Left ventricle myocardium superior (tissue), 1 donor: ENCODE measurements around the gene VWCE. TPM values are rescaled to one million over a fixed set of nuclear protein-coding genes. Genes with fewer than 3 reads are reported as not detected.
A peak's percentile ranks its signal among the peaks of the same experiment; 100 is the strongest.

ENCODE experiments used
- ATAC-seq: fragments of 200-7000 bp; cut with Tn5 transposase; one replicate; pipeline ENCODE4 v1.9.1; 2020; ENCODE audit warnings: mild to moderate bottlenecking, moderate library complexity
- DNase-seq: peaks from one replicate; pipeline ENCODE4 v3.0.0-alpha.2; 2020
- intact Hi-C: fragments of 100-400 bp; cut with micrococcal nuclease; formaldehyde crosslinking; loops from one replicate; pipeline ENCODE4 v1.11.0; 2022
- long read RNA-seq: library from polyadenylated mRNA; unstranded; transcript quantifications from one replicate; pipeline ENCODE4 v2.0.0, GENCODE V29; 2021
- total RNA-seq: library from RNA; stranded (reverse); fragmentation: NEBNext Ultra II Directional; extraction: Animal tissue kit (Norgen Biotek cat#: 25700); gene quantifications from one replicate; pipeline ENCODE4 v1.2.1, GENCODE V29; 2021
- donor health status: DM: no; HTN: yes; CAD: no; lungs with severe emphysema.

The VWCE gene
- total RNA-seq = 0.94 TPM
- long read RNA-seq, partial matches to known transcripts = 1 of 2 reads
- long read RNA-seq, other reads (novel, unspliced or antisense) = 1 of 2 reads

GRCh38 chr11:61294717-61295595, at the start of gene VWCE:
Gene VWCE (minus strand): TSS chr11:61295316. CDS start chr11:61295037, 279 bp downstream.
- peak; percentile 73 for DNase-seq
- intact Hi-C loops = no loop called here

GRCh38 chr11:61343792-61344745, 49.0 kb upstream of the VWCE start:
- ATAC-seq (no peak), DNase-seq (no peak)
- intact Hi-C loops = no loop called here

More at GRCh38 chr11:61294717-61295595, at the start of gene VWCE:
- ATAC-seq = peak; percentile 77

GRCh38 chr11:61342207-61342803, 47.2 kb upstream of the VWCE start:
- no peak for DNase-seq
- ATAC-seq = no peak
- intact Hi-C loops = no loop called here

- no peak for DNase-seq
- intact Hi-C loops = no loop called here
- no peak for ATAC-seq
Observed at GRCh38 chr11:61341706-61342105, 46.6 kb upstream of the VWCE start.

- intact Hi-C loops = no loop called here
- DNase-seq (no peak), ATAC-seq (no peak)
Observed at GRCh38 chr11:61340979-61341378, 45.9 kb upstream of the VWCE start.

GRCh38 chr11:61339490-61339878, 44.4 kb upstream of the VWCE start:
- ATAC-seq = no peak
- intact Hi-C loops = no loop called here
- DNase-seq = no peak

GRCh38 chr11:61338783-61339489, 43.8 kb upstream of the VWCE start:
- DNase-seq (no peak), ATAC-seq (no peak)
- intact Hi-C loops = no loop called here

GRCh38 chr11:61337706-61338470, 42.8 kb upstream of the VWCE start:
- intact Hi-C loops = loop anchor here (2.0 kb wide), 1 partner anchor 47 kb away; no protein-coding TSS in a partner anchor
- ATAC-seq = no peak
- no peak for DNase-seq

- peak; percentile 86 for DNase-seq
- ATAC-seq = peak; percentile 58
- intact Hi-C loops = loop anchor here (2.0 kb wide), 1 partner anchor 48 kb away; no protein-coding TSS in a partner anchor
Observed at GRCh38 chr11:61336171-61336935, 41.2 kb upstream of the VWCE start.

GRCh38 chr11:61335355-61335710, 40.2 kb upstream of the VWCE start:
- intact Hi-C loops = no loop called here
- no peak for ATAC-seq
- DNase-seq = no peak

GRCh38 chr11:61334434-61335354, 39.6 kb upstream of the VWCE start:
- ATAC-seq (no peak), DNase-seq (no peak)
- intact Hi-C loops = no loop called here

GRCh38 chr11:61333550-61334433, 38.7 kb upstream of the VWCE start:
- DNase-seq = no peak
- no peak for ATAC-seq
- intact Hi-C loops = no loop called here

GRCh38 chr11:61332797-61333549, 37.9 kb upstream of the VWCE start, which contains the start of the genes DDB1 and TKFC:
Gene DDB1 (minus strand): TSS chr11:61333105. CDS start chr11:61332968, 137 bp downstream.
Gene TKFC (plus strand): TSS chr11:61333228. CDS start chr11:61334729, 1,501 bp downstream.
- intact Hi-C loops = no loop called here
- DNase-seq (peak; percentile 98), ATAC-seq (peak; percentile 97)

GRCh38 chr11:61332281-61332796, 37.2 kb upstream of the VWCE start:
- ATAC-seq = no peak
- intact Hi-C loops = no loop called here
- DNase-seq = no peak
